Mesenchymal stem cell (in vitro differentiated cells and primary cell): ENCODE data around the gene PCIF1.
"Not testable (repeated sequence)": the region's sequence is repeated elsewhere in the genome, so short reads cannot be mapped to it uniquely, and the experiment has no call there.

ENCODE experiments used
- DNase-seq: peaks from one replicate; pipeline ENCODE4 v3.0.0-alpha.2; 2013
- H2AFZ ChIP-seq: one replicate; pipeline ENCODE4 v1.6.1; 2013; ENCODE audit warnings: low read depth, mild to moderate bottlenecking, control low read depth, inconsistent platforms, low read length, moderate library complexity
- H2AK5ac ChIP-seq: 2 replicates; pipeline ENCODE4 v1.6.1; 2013; ENCODE audit warnings: low read length, moderate library complexity, mild to moderate bottlenecking, inconsistent platforms; ENCODE audit not compliant: severe bottlenecking
- H2BK120ac ChIP-seq: one replicate; pipeline ENCODE4 v1.6.1; 2013; ENCODE audit warnings: low read depth, mild to moderate bottlenecking, inconsistent platforms, low read length, moderate library complexity
- H2BK12ac ChIP-seq, 2 experiments: one replicate each; pipeline ENCODE4 v1.6.1; 2013; ENCODE audit warnings: inconsistent platforms in 2 of 2, low read length in 2 of 2, mild to moderate bottlenecking in 2 of 2, moderate library complexity in 2 of 2, control low read depth in 1 of 2
- H2BK15ac ChIP-seq: one replicate; pipeline ENCODE4 v1.6.1; 2013; ENCODE audit warnings: mild to moderate bottlenecking, low read depth, inconsistent platforms; ENCODE audit not compliant: poor library complexity, severe bottlenecking
- H2BK5ac ChIP-seq: 2 replicates; pipeline ENCODE4 v1.6.1; 2013; ENCODE audit warnings: low read depth, mild to moderate bottlenecking, low read length, control low read depth, inconsistent platforms; ENCODE audit not compliant: poor library complexity, severe bottlenecking
- H3K14ac ChIP-seq, 2 experiments: one replicate each; pipeline ENCODE4 v1.6.1; 2013; ENCODE audit warnings: inconsistent platforms in 2 of 2, low read length in 2 of 2, control low read depth in 1 of 2, mild to moderate bottlenecking in 1 of 2, moderate library complexity in 1 of 2
- H3K18ac ChIP-seq, 2 experiments: one replicate each; pipeline ENCODE4 v1.6.1; 2013; ENCODE audit warnings: inconsistent platforms in 2 of 2, low read length in 2 of 2, control low read depth in 1 of 2, low read depth in 1 of 2, mild to moderate bottlenecking in 1 of 2
- H3K23ac ChIP-seq, 2 experiments: one replicate each; pipeline ENCODE4 v1.6.1; 2013; ENCODE audit warnings: inconsistent platforms in 2 of 2, low read length in 2 of 2, mild to moderate bottlenecking in 2 of 2, moderate library complexity in 2 of 2, control low read depth in 1 of 2
- H3K27ac ChIP-seq: 2 replicates; pipeline ENCODE4 v1.5.1; 2013; ENCODE audit warnings: mild to moderate bottlenecking, moderate library complexity, low read length, control low read depth, inconsistent platforms; ENCODE audit not compliant: poor library complexity, severe bottlenecking
- H3K27me3 ChIP-seq, 2 experiments: 2 replicates each; pipeline versions ENCODE4 v1.6.1 to v1.7.0; 2013; ENCODE audit warnings: low read length in 2 of 2, mild to moderate bottlenecking in 2 of 2, moderate library complexity in 2 of 2, control low read depth in 1 of 2, inconsistent platforms in 1 of 2; ENCODE audit not compliant: control insufficient read depth in 1 of 2, insufficient read depth in 1 of 2
- H3K36me3 ChIP-seq, 2 experiments: 2 replicates each; pipeline versions ENCODE4 v1.6.1 to v1.7.0; 2013; ENCODE audit warnings: low read length in 2 of 2, control low read depth in 1 of 2, inconsistent platforms in 1 of 2, low read depth in 1 of 2, mild to moderate bottlenecking in 1 of 2; ENCODE audit not compliant: insufficient read depth in 2 of 2, control insufficient read depth in 1 of 2
- H3K4ac ChIP-seq, 2 experiments: one replicate each; pipeline ENCODE4 v1.6.1; 2013; ENCODE audit warnings: inconsistent platforms in 2 of 2, low read length in 2 of 2, mild to moderate bottlenecking in 2 of 2, moderate library complexity in 2 of 2, control low read depth in 1 of 2, low read depth in 1 of 2
- H3K4me1 ChIP-seq: 2 replicates; pipeline ENCODE4 v1.6.1; 2013; ENCODE audit warnings: low read depth, low read length, control low read depth; ENCODE audit not compliant: control insufficient read depth, insufficient read depth
- H3K4me2 ChIP-seq: 2 replicates; pipeline ENCODE4 v1.6.1; 2013; ENCODE audit warnings: low read length, mild to moderate bottlenecking, inconsistent platforms; ENCODE audit not compliant: poor library complexity, severe bottlenecking
- H3K4me3 ChIP-seq, 2 experiments: 2 replicates each; pipeline versions ENCODE4 v1.5.1 to v1.7.0; 2013; ENCODE audit warnings: low read length in 2 of 2, mild to moderate bottlenecking in 2 of 2, control low read depth in 1 of 2, low read depth in 1 of 2; ENCODE audit not compliant: insufficient read depth in 1 of 2
- H3K79me1 ChIP-seq: replicated peaks from 2 replicates; pipeline ENCODE4 v1.6.1; 2013; ENCODE audit warnings: mild to moderate bottlenecking, control low read depth, low read length, inconsistent platforms; ENCODE audit not compliant: poor library complexity, severe bottlenecking
- H3K9ac ChIP-seq: 2 replicates; pipeline ENCODE4 v1.7.0; 2013; ENCODE audit warnings: mild to moderate bottlenecking, low read length, moderate library complexity
- H3K9me3 ChIP-seq: 2 replicates; pipeline ENCODE4 v1.7.0; 2013; ENCODE audit warnings: mild to moderate bottlenecking, low read length; ENCODE audit not compliant: control insufficient read depth
- H4K8ac ChIP-seq: one replicate; pipeline ENCODE4 v1.6.1; 2013; ENCODE audit warnings: inconsistent platforms, mild to moderate bottlenecking, low read length, moderate library complexity
- H4K91ac ChIP-seq: one replicate; pipeline ENCODE4 v1.6.1; 2013; ENCODE audit warnings: mild to moderate bottlenecking, low read length, inconsistent platforms
- WGBS: methylation state at CpG from one replicate; pipeline ENCODE4 v1.1.7; 2013; ENCODE audit warnings: mixed read lengths; 5-methylcytosine and 5-hydroxymethylcytosine counted together

Gene PCIF1

GRCh38 chr20:45991616-45992015, 57.1 kb downstream of the PCIF1 start:
- Histone ChIP-seq H2AFZ (no peak overlapping the region), H3K4me3 (no peak overlapping the region), H2BK5ac (no peak overlapping the region), H4K91ac (no peak overlapping the region), H3K9ac (no peak overlapping the region), H3K23ac (no peak overlapping the region), H2BK12ac (no peak overlapping the region), H3K14ac (no peak overlapping the region), H3K36me3 (no peaks in the 10 kb centered on the region), H3K18ac (no peak overlapping the region), H3K27ac (no peak overlapping the region), H3K9me3 (no peaks in the 10 kb centered on the region), H3K79me1 (no peaks in the 10 kb centered on the region), H3K4ac (no peak overlapping the region), H4K8ac (no peak overlapping the region), H3K4me1 (peaks cover 2% of the 10 kb centered on the region), H2BK15ac (no peak overlapping the region), H2BK120ac (no peak overlapping the region), H2AK5ac (no peak overlapping the region), H3K27me3 (peaks cover 6 to 43% of the 10 kb centered on the region in 2 experiments), H3K4me2 (no peak overlapping the region)
- DNase-seq = no peak
- WGBS = 79% methylated on average over 3 of the region's 3 CpGs

- H3K36me3 ChIP-seq = no peaks in the 10 kb centered on the region
- H3K27ac ChIP-seq = no peak overlapping the region
- peaks cover 20 to 54% of the 10 kb centered on the region in 2 experiments for H3K27me3 ChIP-seq
- peaks cover 2% of the 10 kb centered on the region for H3K4me1 ChIP-seq
- H2BK15ac ChIP-seq = no peak overlapping the region
- no peak overlapping the region for H4K8ac ChIP-seq
- H2AFZ ChIP-seq = no peak overlapping the region
- H2BK5ac ChIP-seq = no peak overlapping the region
- no peak overlapping the region for H3K4ac ChIP-seq
- peak; percentile 15 for DNase-seq
- H4K91ac ChIP-seq = no peak overlapping the region
- H3K23ac ChIP-seq = no peak overlapping the region
- no peaks in the 10 kb centered on the region for H3K79me1 ChIP-seq
- H2BK120ac ChIP-seq = no peak overlapping the region
- 76% methylated on average over 12 of the region's 12 CpGs for WGBS
- H2AK5ac ChIP-seq = no peak overlapping the region
- no peak overlapping the region for H3K4me3 ChIP-seq
- no peak overlapping the region for H2BK12ac ChIP-seq
- H3K4me2 ChIP-seq = no peak overlapping the region
- H3K9me3 ChIP-seq = no peaks in the 10 kb centered on the region
- H3K9ac ChIP-seq = no peak overlapping the region
- H3K14ac ChIP-seq = no peak overlapping the region
- H3K18ac ChIP-seq = no peak overlapping the region
Measured at GRCh38 chr20:45993197-45993951, 58.9 kb downstream of the PCIF1 start.

DNA sequence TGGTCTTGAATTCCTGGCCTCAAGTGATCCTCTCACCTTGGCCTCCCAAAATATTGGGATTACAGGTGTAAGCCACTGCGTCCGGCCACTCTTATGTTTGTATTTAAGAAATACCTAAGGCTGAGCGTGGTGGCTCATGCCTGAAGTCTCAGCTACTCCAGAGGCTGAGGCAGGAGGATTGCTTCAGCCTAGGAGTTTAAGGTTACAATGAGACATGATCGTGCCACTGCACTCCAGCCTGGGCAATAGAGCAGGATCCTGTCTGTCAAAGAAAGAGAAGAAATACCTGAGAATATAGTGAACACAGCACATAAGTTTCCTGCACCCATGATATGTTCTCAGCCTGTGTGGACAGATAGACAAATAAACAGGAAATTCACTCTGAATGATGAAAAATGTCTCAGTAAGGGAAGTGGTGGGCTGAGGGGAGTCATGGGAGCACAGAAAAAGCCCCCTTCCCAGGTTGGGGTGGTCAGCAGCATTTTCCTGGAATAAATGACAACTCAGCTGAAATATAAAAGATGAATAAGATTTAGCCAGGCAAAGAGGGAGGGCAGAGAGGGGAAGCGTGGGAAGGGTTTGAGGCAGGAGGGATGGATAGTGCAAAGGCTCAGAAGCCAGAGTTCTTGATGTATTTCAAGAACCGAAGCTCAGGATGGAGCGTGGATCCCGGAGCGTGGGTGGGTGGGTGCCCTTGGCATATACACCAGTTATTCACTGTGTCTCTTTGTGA, 60.4 kb downstream of the PCIF1 start:
- Histone ChIP-seq H2BK120ac (no peak overlapping the region), H3K18ac (no peak overlapping the region), H3K79me1 (no peaks in the 10 kb centered on the region), H3K4me3 (no peak overlapping the region), H4K91ac (no peak overlapping the region), H2BK15ac (no peak overlapping the region), H3K14ac (no peak overlapping the region), H2BK5ac (no peak overlapping the region), H3K36me3 (no peaks in the 10 kb centered on the region), H3K27me3 (peaks cover 34 to 54% of the 10 kb centered on the region in 2 experiments), H2BK12ac (no peak overlapping the region), H3K23ac (no peak overlapping the region), H3K4me1 (peaks cover 2% of the 10 kb centered on the region), H3K4ac (no peak overlapping the region), H2AK5ac (no peak overlapping the region), H2AFZ (no peak overlapping the region), H3K4me2 (no peak overlapping the region), H3K9me3 (no peaks in the 10 kb centered on the region), H4K8ac (no peak overlapping the region), H3K9ac (no peak overlapping the region), H3K27ac (no peak overlapping the region)
- DNase-seq = no peak
- 80% methylated on average over 9 of the region's 9 CpGs for WGBS

GRCh38 chr20:45995495-45996097, 61.1 kb downstream of the PCIF1 start:
- H4K91ac ChIP-seq, H3K4me2 ChIP-seq, H2BK5ac ChIP-seq, H3K4ac ChIP-seq, DNase-seq, H3K9ac ChIP-seq, H3K4me3 ChIP-seq, H3K27ac ChIP-seq, H3K18ac ChIP-seq, H2AK5ac ChIP-seq, H2AFZ ChIP-seq, H2BK120ac ChIP-seq, H3K79me1 ChIP-seq, H2BK15ac ChIP-seq, H2BK12ac ChIP-seq, H3K14ac ChIP-seq, H3K36me3 ChIP-seq, H4K8ac ChIP-seq, H3K9me3 ChIP-seq, H3K23ac ChIP-seq, H3K4me1 ChIP-seq: not testable (repeated sequence)
- peaks cover 38 to 57% of the 10 kb centered on the region in 2 experiments for H3K27me3 ChIP-seq
- WGBS = 84% methylated on average over 6 of the region's 6 CpGs
